Activated naive CD8-positive, alpha-beta T cell treated with anti-CD3 and anti-CD28 coated beads, Interleukin-2, amount 50 U/mL, for 24 hours (primary cell): ENCODE data around the gene FCSK.
A peak's percentile ranks its signal among the peaks of the same experiment; 100 is the strongest.
"Not testable (repeated sequence)": the region's sequence is repeated elsewhere in the genome, so short reads cannot be mapped to it uniquely, and the experiment has no call there.

Experiments
- ATAC-seq: fragments of 150-1000 bp; cut with Tn5 transposase; one replicate; pipeline ENCODE4 v1.10.0; 2021
- DNase-seq: peaks from one replicate; pipeline ENCODE4 v3.0.0; 2021
- H3K27ac Mint-ChIP-seq: one replicate; pipeline ENCODE4 v1.8.0; 2021; ENCODE audit warnings: mild to moderate bottlenecking, mixed read lengths
- H3K27me3 Mint-ChIP-seq: one replicate; pipeline ENCODE4 v1.8.0; 2021; ENCODE audit warnings: mixed read lengths
- H3K36me3 Mint-ChIP-seq: one replicate; pipeline ENCODE4 v1.8.0; 2021; ENCODE audit warnings: low read depth, mixed read lengths
- H3K4me1 Mint-ChIP-seq: one replicate; pipeline ENCODE4 v1.8.0; 2021; ENCODE audit warnings: mixed read lengths
- H3K4me3 Mint-ChIP-seq: one replicate; pipeline ENCODE4 v1.8.0; 2021; ENCODE audit warnings: mild to moderate bottlenecking, moderate library complexity, mixed read lengths
- H3K9me3 Mint-ChIP-seq: one replicate; pipeline ENCODE4 v1.8.0; 2021; ENCODE audit warnings: mixed read lengths

Gene FCSK

GRCh38 chr16:70454222-70455034 is at the start of gene FCSK:
Gene FCSK, plus strand, starts transcription at chr16:70454595. Its CDS starts 8,596 bp downstream, at chr16:70463191.
- peaks cover 17% of the 10 kb centered on the region for H3K4me1 Mint-ChIP-seq
- H3K4me3 Mint-ChIP-seq = peak within 1 kb of the TSS; percentile 88
- ATAC-seq = peak; percentile 91
- peak; percentile 70 for DNase-seq
- no peaks in the 10 kb centered on the region for H3K9me3 Mint-ChIP-seq
- H3K27me3 Mint-ChIP-seq = no peaks in the 10 kb centered on the region
- H3K36me3 Mint-ChIP-seq = no peaks in the 10 kb centered on the region
- H3K27ac Mint-ChIP-seq = peak within 1 kb of the TSS; percentile 89

- H3K36me3 Mint-ChIP-seq = peaks cover 12% of the 10 kb centered on the region
- peaks cover 54% of the 10 kb centered on the region for H3K4me1 Mint-ChIP-seq
- ATAC-seq, DNase-seq, H3K27me3 Mint-ChIP-seq, H3K9me3 Mint-ChIP-seq, H3K27ac Mint-ChIP-seq, H3K4me3 Mint-ChIP-seq: not testable (repeated sequence)
Observed at GRCh38 chr16:70406104-70406503, 48.3 kb upstream of the FCSK start.

GRCh38 chr16:70407811-70408274 is 46.6 kb upstream of the FCSK start:
- H3K4me1 Mint-ChIP-seq = peaks cover 53% of the 10 kb centered on the region
- DNase-seq (no peak), ATAC-seq (no peak)
- H3K4me3 Mint-ChIP-seq = no peak overlapping the region
- no peaks in the 10 kb centered on the region for H3K27me3 Mint-ChIP-seq
- H3K36me3 Mint-ChIP-seq = peaks cover 14% of the 10 kb centered on the region
- no peaks in the 10 kb centered on the region for H3K9me3 Mint-ChIP-seq
- H3K27ac Mint-ChIP-seq = peak overlapping the region; percentile 11

- Mint-ChIP-seq H3K27me3 (no peaks in the 10 kb centered on the region), H3K27ac (no peak overlapping the region), H3K9me3 (no peaks in the 10 kb centered on the region), H3K4me3 (no peak overlapping the region), H3K36me3 (peaks cover 3% of the 10 kb centered on the region), H3K4me1 (peaks cover 29% of the 10 kb centered on the region)
- no peak for ATAC-seq
- DNase-seq = no peak
Observed at GRCh38 chr16:70410734-70411133, 43.7 kb upstream of the FCSK start.

- H3K36me3 Mint-ChIP-seq = peaks cover 2% of the 10 kb centered on the region
- no peaks in the 10 kb centered on the region for H3K27me3 Mint-ChIP-seq
- no peak for DNase-seq
- H3K4me1 Mint-ChIP-seq = peaks cover 34% of the 10 kb centered on the region
- H3K9me3 Mint-ChIP-seq = no peaks in the 10 kb centered on the region
- no peak overlapping the region for H3K27ac Mint-ChIP-seq
- ATAC-seq = no peak
- H3K4me3 Mint-ChIP-seq = no peak overlapping the region
Observed at GRCh38 chr16:70412385-70412784, 42.0 kb upstream of the FCSK start.

- H3K27ac Mint-ChIP-seq, H3K27me3 Mint-ChIP-seq, H3K4me3 Mint-ChIP-seq, DNase-seq, ATAC-seq, H3K36me3 Mint-ChIP-seq, H3K9me3 Mint-ChIP-seq: not testable (repeated sequence)
- H3K4me1 Mint-ChIP-seq = peaks cover 36% of the 10 kb centered on the region
Observed at GRCh38 chr16:70413572-70413971, 40.8 kb upstream of the FCSK start.

- DNase-seq (no peak), ATAC-seq (no peak)
- no peaks in the 10 kb centered on the region for H3K27me3 Mint-ChIP-seq
- no peaks in the 10 kb centered on the region for H3K9me3 Mint-ChIP-seq
- H3K4me3 Mint-ChIP-seq = no peak overlapping the region
- H3K27ac Mint-ChIP-seq = peak overlapping the region; percentile 27
- peaks cover 54% of the 10 kb centered on the region for H3K4me1 Mint-ChIP-seq
- H3K36me3 Mint-ChIP-seq = peaks cover 4% of the 10 kb centered on the region
Observed at GRCh38 chr16:70416748-70417616, 37.4 kb upstream of the FCSK start.

GRCh38 chr16:70417661-70418060 is 36.7 kb upstream of the FCSK start:
- no peak for ATAC-seq
- H3K4me1 Mint-ChIP-seq = peaks cover 59% of the 10 kb centered on the region
- no peaks in the 10 kb centered on the region for H3K9me3 Mint-ChIP-seq
- peak overlapping the region; percentile 54 for H3K27ac Mint-ChIP-seq
- H3K27me3 Mint-ChIP-seq = no peaks in the 10 kb centered on the region
- DNase-seq = no peak
- no peak overlapping the region for H3K4me3 Mint-ChIP-seq
- peaks cover 2% of the 10 kb centered on the region for H3K36me3 Mint-ChIP-seq

GRCh38 chr16:70418274-70418992 is 36.0 kb upstream of the FCSK start:
- Mint-ChIP-seq H3K4me3 (peak overlapping the region; percentile 45), H3K4me1 (peaks cover 61% of the 10 kb centered on the region), H3K9me3 (no peaks in the 10 kb centered on the region), H3K36me3 (peaks cover 2% of the 10 kb centered on the region), H3K27me3 (no peaks in the 10 kb centered on the region), H3K27ac (peak overlapping the region; percentile 59)
- ATAC-seq = peak; percentile 33
- peak; percentile 58 for DNase-seq

- ATAC-seq = no peak
- H3K9me3 Mint-ChIP-seq = no peaks in the 10 kb centered on the region
- peak overlapping the region; percentile 59 for H3K27ac Mint-ChIP-seq
- H3K4me3 Mint-ChIP-seq = peak overlapping the region; percentile 45
- no peaks in the 10 kb centered on the region for H3K27me3 Mint-ChIP-seq
- peaks cover 2% of the 10 kb centered on the region for H3K36me3 Mint-ChIP-seq
- no peak for DNase-seq
- H3K4me1 Mint-ChIP-seq = peaks cover 63% of the 10 kb centered on the region
Observed at GRCh38 chr16:70418993-70419318, 35.4 kb upstream of the FCSK start.

GRCh38 chr16:70419384-70420327 is 34.7 kb upstream of the FCSK start:
- Mint-ChIP-seq H3K4me3 (no peak overlapping the region), H3K4me1 (peaks cover 63% of the 10 kb centered on the region), H3K27me3 (no peaks in the 10 kb centered on the region), H3K27ac (peak overlapping the region; percentile 59), H3K9me3 (no peaks in the 10 kb centered on the region), H3K36me3 (peaks cover 4% of the 10 kb centered on the region)
- DNase-seq (no peak), ATAC-seq (peak; percentile 25)

GRCh38 chr16:70421014-70421413 is 33.4 kb upstream of the FCSK start:
- Mint-ChIP-seq H3K4me1 (peaks cover 65% of the 10 kb centered on the region), H3K36me3 (peaks cover 7% of the 10 kb centered on the region), H3K9me3 (no peaks in the 10 kb centered on the region), H3K27ac (no peak overlapping the region), H3K27me3 (no peaks in the 10 kb centered on the region), H3K4me3 (no peak overlapping the region)
- ATAC-seq (no peak), DNase-seq (no peak)

- DNase-seq = no peak
- no peak overlapping the region for H3K4me3 Mint-ChIP-seq
- ATAC-seq = no peak
- H3K27me3 Mint-ChIP-seq = no peaks in the 10 kb centered on the region
- H3K4me1 Mint-ChIP-seq = peaks cover 58% of the 10 kb centered on the region
- peaks cover 7% of the 10 kb centered on the region for H3K36me3 Mint-ChIP-seq
- H3K27ac Mint-ChIP-seq = no peak overlapping the region
- H3K9me3 Mint-ChIP-seq = no peaks in the 10 kb centered on the region
Observed at GRCh38 chr16:70421473-70422311, 32.7 kb upstream of the FCSK start.
